ENCODE results near the gene ATG2A. TPM values are rescaled to one million over a fixed set of nuclear protein-coding genes. Genes with fewer than 3 reads are reported as not detected.

ATG2A gene
- total and polyA plus RNA-seq, 10 of the 15 experiments (the other 5 are each of a cell fraction or from before 2014, with no cell fraction given) = 0.08 to 19.0 (median 4.6) TPM

GRCh38 chr11:64900263-64900678 is 16.7 kb downstream of the ATG2A start (continued):
- TF ChIP-seq NKRF (conservative IDR thresholded peaks at IDR 0.05) (no peak), DPF2 (IDR thresholded peaks at IDR 0.05) (no peak), EP300 (IDR thresholded peaks at IDR 0.05; ENCODE audit: borderline replicate concordance in 1 of 2, control insufficient read depth in 1 of 2, low read depth in 2 of 2, low read length in 2 of 2) (0 out of 4 replicates have a peak, but pooled peaks of 1 of the 2 experiments have one; percentile 19), TAF1 (IDR thresholded peaks at IDR 0.05; ENCODE audit: borderline replicate concordance, low read depth, low read length) (0 out of 2 replicates have a peak, but pooled peaks have one; percentile 17), MEF2A (IDR thresholded peaks at IDR 0.05; ENCODE audit: insufficient read depth, low read depth, low read length) (no peak), E4F1 (IDR thresholded peaks at IDR 0.05; ENCODE audit: borderline replicate concordance, partially characterized antibody) (no peak), ETV6 (conservative IDR thresholded peaks at IDR 0.05 in 1 of 2, IDR thresholded peaks at IDR 0.05 in 1 of 2; ENCODE audit: borderline replicate concordance in 1 of 2, low read depth in 1 of 2) (peak in 1 of 2 experiments; percentile 46; a peak in 1 of 4 replicates), CHD1 (IDR thresholded peaks at IDR 0.05; ENCODE audit: low read depth, low read length) (no peak), POLR2AphosphoS5 (IDR thresholded peaks at IDR 0.05; ENCODE audit: low read length) (peak; percentile 42), CHD4 (IDR thresholded peaks at IDR 0.05) (no peak), BHLHE40 (IDR thresholded peaks at IDR 0.05; ENCODE audit: borderline replicate concordance in 1 of 2, low read depth in 2 of 2, low read length in 1 of 2) (peak; percentile 96 to 97), PBX3 (IDR thresholded peaks at IDR 0.05; ENCODE audit: insufficient replicate concordance, low read depth, low read length) (no peak), PRDM15 (CRISPR knock-in tag; IDR thresholded peaks at IDR 0.05) (no peak), CREB1 (IDR thresholded peaks at IDR 0.05; ENCODE audit: low read depth) (peak; percentile 66), KLF5 (IDR thresholded peaks at IDR 0.05; ENCODE audit: partially characterized antibody) (no peak), POLR2AphosphoS2 (IDR thresholded peaks at IDR 0.05; ENCODE audit: low read depth, low read length) (no peak)
